Keratinocyte (primary cell): ENCODE data around the gene FATE1. TPM values are rescaled to one million over a fixed set of nuclear protein-coding genes. Genes with fewer than 3 reads are reported as not detected.

ENCODE experiments used
- DNase-seq: peaks from one replicate; pipeline ENCODE4 v3.0.0-alpha.2; 2011; ENCODE audit warnings: low read depth, missing footprints, low spot score
- FAIRE-seq: peaks from 2 replicates; lab custom pipeline; 2011; peaks lifted over from hg19 to GRCh38; lab: Jason Lieb, UNC
- H2AFZ ChIP-seq: 2 replicates; pipeline ENCODE4 v1.6.0; 2012; ENCODE audit warnings: low read length, control low read depth, inconsistent platforms; ENCODE audit not compliant: control insufficient read depth
- H3K27ac ChIP-seq: 2 replicates; pipeline ENCODE4 v1.5.1; 2011; ENCODE audit warnings: low read length; ENCODE audit not compliant: control insufficient read depth, insufficient read depth
- H3K27me3 ChIP-seq: 3 replicates; pipeline ENCODE4 v1.6.0; 2011; ENCODE audit warnings: low read length; ENCODE audit not compliant: control insufficient read depth, insufficient read depth; ENCODE audit errors: extremely low read depth
- H3K36me3 ChIP-seq, 2 experiments: 2 replicates in 1 of 2; 3 replicates in 1 of 2; pipeline ENCODE4 v1.5.1; 2011; ENCODE audit warnings: low read length in 2 of 2, mild to moderate bottlenecking in 1 of 2; ENCODE audit not compliant: control insufficient read depth in 2 of 2, insufficient read depth in 2 of 2; ENCODE audit errors: extremely low read depth in 1 of 2
- H3K4me1 ChIP-seq: 3 replicates; pipeline ENCODE4 v1.5.1; 2011; ENCODE audit warnings: low read length; ENCODE audit not compliant: control insufficient read depth, insufficient read depth; ENCODE audit errors: extremely low read depth
- H3K4me2 ChIP-seq: 3 replicates; pipeline ENCODE4 v1.6.0; 2011; ENCODE audit warnings: low read depth, low read length; ENCODE audit not compliant: control insufficient read depth, insufficient read depth; ENCODE audit errors: extremely low read depth
- H3K4me3 ChIP-seq, 3 experiments: fragments of 200-600 bp in 1 of 3; sonication (generic) in 1 of 3; 2 replicates in 2 of 3; 3 replicates in 1 of 3; pipeline ENCODE4 v1.5.1; 2011 to 2016; ENCODE audit warnings: low read length in 3 of 3, mild to moderate bottlenecking in 3 of 3, control low read depth in 2 of 3, inconsistent platforms in 1 of 3, low read depth in 1 of 3, mixed read lengths in 1 of 3, mixed run types in 1 of 3, moderate library complexity in 1 of 3; ENCODE audit not compliant: control insufficient read depth in 2 of 3, insufficient read depth in 2 of 3; ENCODE audit errors: extremely low read depth in 1 of 3
- H3K79me2 ChIP-seq: 2 replicates; pipeline ENCODE4 v1.6.0; 2012; ENCODE audit warnings: low read length; ENCODE audit not compliant: control insufficient read depth, insufficient read depth
- H3K9ac ChIP-seq: 3 replicates; pipeline ENCODE4 v1.6.0; 2011; ENCODE audit warnings: low read length; ENCODE audit not compliant: control insufficient read depth, insufficient read depth; ENCODE audit errors: extremely low read depth
- H3K9me1 ChIP-seq: 3 replicates; pipeline ENCODE4 v1.6.0; 2011; ENCODE audit warnings: low read length; ENCODE audit not compliant: control insufficient read depth, insufficient read depth; ENCODE audit errors: extremely low read depth
- H3K9me3 ChIP-seq: 2 replicates; pipeline ENCODE4 v1.5.1; 2012; ENCODE audit warnings: low read depth, low read length; ENCODE audit not compliant: control insufficient read depth
- H4K20me1 ChIP-seq: 3 replicates; pipeline ENCODE4 v1.6.0; 2011; ENCODE audit warnings: low read length; ENCODE audit not compliant: control insufficient read depth, insufficient read depth; ENCODE audit errors: extremely low read depth
- CTCF ChIP-seq, 3 experiments: IDR thresholded peaks in 1 of 3; conservative IDR thresholded peaks in 1 of 3; optimal IDR thresholded peaks in 1 of 3; 2 replicates in 2 of 3; 3 replicates in 1 of 3; pipeline versions ENCODE3 to v1.5.1; 2011; ENCODE audit warnings: low read length in 3 of 3, mild to moderate bottlenecking in 3 of 3, moderate library complexity in 2 of 3, control low read depth in 1 of 3, inconsistent platforms in 1 of 3; ENCODE audit not compliant: insufficient read depth in 2 of 3; ENCODE audit errors: extremely low read depth in 1 of 3
- EZH2 ChIP-seq: IDR thresholded peaks from one replicate; pipeline ENCODE4 v1.6.1; 2012; ENCODE audit warnings: inconsistent platforms, mild to moderate bottlenecking, low read length, moderate library complexity
- dilution Hi-C: fragments of 300-500 bp; cut with MboI; formaldehyde crosslinking; loops from one replicate; pipeline ENCODE4 v1.7.0; 2020; ENCODE audit warnings: low sequenced_read_pairs; ENCODE audit not compliant: extremely low pct_ligation_motif_present
- polyA plus RNA-seq, 5 experiments: library from polyadenylated mRNA; depleted of rRNA in 3 of 5; stranded (reverse) in 3 of 5; stranded (forward) in 1 of 5; unstranded in 1 of 5; fragments of >200 nt; gene quantifications; 1 replicate in 1 of 5; 2 replicates in 3 of 5; 3 replicates in 1 of 5; pipeline versions ENCODE4 v1.2.1 to v1.2.3, GENCODE V29; 2011 to 2012; ENCODE audit warnings: missing spikeins in 2 of 5, low read depth in 1 of 5, low replicate concordance in 1 of 5

Gene FATE1
- polyA plus RNA-seq, 1 donor (not counting 4 experiments of a cell fraction or from before 2014, with no cell fraction given): not detected

GRCh38 chrX:151763711-151764110, 47.9 kb downstream of the FATE1 start:
- no peak overlapping the region for H3K4me2 ChIP-seq
- H4K20me1 ChIP-seq: no peaks in the 10 kb centered on the region
- H3K27ac ChIP-seq: no peak overlapping the region
- no peaks in the 10 kb centered on the region for H3K36me3 ChIP-seq
- DNase-seq: no peak
- FAIRE-seq: no peak
- dilution Hi-C loops: no loop called here
- no peak overlapping the region for H3K9ac ChIP-seq
- no peaks in the 10 kb centered on the region for H3K79me2 ChIP-seq
- H3K4me3 ChIP-seq: no peak overlapping the region
- H3K27me3 ChIP-seq: no peaks in the 10 kb centered on the region
- no peak for TF ChIP-seq CTCF (optimal IDR thresholded peaks at IDR 0.05 in 1 of 3, IDR thresholded peaks at IDR 0.05 in 1 of 3, conservative IDR thresholded peaks at IDR 0.05 in 1 of 3; ENCODE audit: extremely low read depth in 1 of 3, insufficient read depth in 2 of 3, low read length in 3 of 3)
- TF ChIP-seq EZH2: no peak
- H3K4me1 ChIP-seq: no peaks in the 10 kb centered on the region
- H2AFZ ChIP-seq: no peak overlapping the region
- no peaks in the 10 kb centered on the region for H3K9me3 ChIP-seq
- no peaks in the 10 kb centered on the region for H3K9me1 ChIP-seq

- FAIRE-seq (no peak), DNase-seq (no peak)
- dilution Hi-C loops: no loop called here
- Histone ChIP-seq H3K79me2 (no peaks in the 10 kb centered on the region), H3K36me3 (no peaks in the 10 kb centered on the region), H3K27ac (no peak overlapping the region), H3K9me1 (no peaks in the 10 kb centered on the region), H3K4me1 (no peaks in the 10 kb centered on the region), H2AFZ (no peak overlapping the region), H3K4me2 (no peak overlapping the region), H3K27me3 (no peaks in the 10 kb centered on the region), H3K9ac (no peak overlapping the region), H3K9me3 (no peaks in the 10 kb centered on the region), H3K4me3 (no peak overlapping the region), H4K20me1 (no peaks in the 10 kb centered on the region)
- no peak for TF ChIP-seq CTCF (optimal IDR thresholded peaks at IDR 0.05 in 1 of 3, IDR thresholded peaks at IDR 0.05 in 1 of 3, conservative IDR thresholded peaks at IDR 0.05 in 1 of 3; ENCODE audit: extremely low read depth in 1 of 3, insufficient read depth in 2 of 3, low read length in 3 of 3)
- no peak for TF ChIP-seq EZH2
These were observed 49.2 kb downstream of the FATE1 start for GRCh38 chrX:151765026-151765425.
